ENCODE measurements around the gene MFRP.

- TF ChIP-seq POLR2AphosphoS5 (IDR thresholded peaks at IDR 0.05; ENCODE audit: low read depth, low read length) (no peak), POLR2A (IDR thresholded peaks at IDR 0.05; ENCODE audit: low read depth, low read length) (no peak)
These were observed 44.8 kb upstream of the MFRP start for GRCh38 chr11:119391275-119391674.
